DND-41 (cell line): ENCODE results near the gene PTPRN2.

ENCODE experiments used
- ATAC-seq: fragments of 200-7000 bp; cut with Tn5 transposase; 3 replicates; pipeline ENCODE4 v1.9.1; 2021; ENCODE audit warnings: low read depth; ENCODE audit not compliant: insufficient read depth
- DNase-seq: peaks from one replicate; pipeline ENCODE4 v3.0.0-alpha.2; 2020
- H2AFZ ChIP-seq: 2 replicates; pipeline ENCODE4 v1.6.0; 2012; ENCODE audit warnings: low read depth, low read length
- H3K27ac ChIP-seq: 2 replicates; pipeline ENCODE4 v1.5.1; 2012; ENCODE audit warnings: low read length, inconsistent platforms
- H3K27me3 ChIP-seq: fragments of 200-600 bp; sonication (generic); 2 replicates; pipeline ENCODE4 v1.6.0; 2012; ENCODE audit warnings: low read length, mild to moderate bottlenecking, inconsistent platforms; ENCODE audit not compliant: insufficient read depth, poor library complexity
- H3K36me3 ChIP-seq: 2 replicates; pipeline ENCODE4 v1.5.1; 2012; ENCODE audit warnings: low read length, inconsistent platforms; ENCODE audit not compliant: insufficient read depth
- H3K4me1 ChIP-seq: 2 replicates; pipeline ENCODE4 v1.5.1; 2012; ENCODE audit warnings: mild to moderate bottlenecking, low read length; ENCODE audit not compliant: insufficient read depth
- H3K4me2 ChIP-seq: 2 replicates; pipeline ENCODE4 v1.6.0; 2012; ENCODE audit warnings: mild to moderate bottlenecking, moderate library complexity, low read length, inconsistent platforms; ENCODE audit not compliant: insufficient read depth
- H3K4me3 ChIP-seq, 2 experiments: fragments of 200-600 bp in 1 of 2; shearing (Covaris generic) in 1 of 2; 2 replicates each; pipeline ENCODE4 v1.5.1; 2012 to 2016; ENCODE audit warnings: inconsistent platforms in 2 of 2, low read length in 2 of 2, mild to moderate bottlenecking in 2 of 2, low read depth in 1 of 2, moderate library complexity in 1 of 2
- H3K79me2 ChIP-seq: 2 replicates; pipeline ENCODE4 v1.6.0; 2012; ENCODE audit warnings: low read length, inconsistent platforms; ENCODE audit not compliant: insufficient read depth
- H3K9ac ChIP-seq: 2 replicates; pipeline ENCODE4 v1.6.0; 2012; ENCODE audit warnings: low read depth, mild to moderate bottlenecking, inconsistent platforms, low read length, moderate library complexity
- H3K9me3 ChIP-seq: 2 replicates; pipeline ENCODE4 v1.5.1; 2012; ENCODE audit warnings: low read length, moderate library complexity, mild to moderate bottlenecking, inconsistent platforms; ENCODE audit not compliant: insufficient read depth, severe bottlenecking
- H4K20me1 ChIP-seq: 2 replicates; pipeline ENCODE4 v1.6.0; 2012; ENCODE audit warnings: low read length; ENCODE audit not compliant: insufficient read depth
- EZH2 ChIP-seq: IDR thresholded peaks from 3 replicates; pipeline ENCODE4 v1.6.1; 2012; ENCODE audit warnings: borderline replicate concordance, low read depth, mild to moderate bottlenecking, moderate library complexity, low read length, inconsistent platforms; ENCODE audit not compliant: severe bottlenecking
- TF ChIP-seq, protein P1 (sequence below): IDR thresholded peaks from 2 replicates; pipeline ENCODE4 v1.5.1; 2012; ENCODE audit warnings: borderline replicate concordance, low read length, moderate library complexity, mild to moderate bottlenecking; ENCODE audit not compliant: poor library complexity, severe bottlenecking; ENCODE audit errors: extremely low read depth

Gene PTPRN2

DNA sequence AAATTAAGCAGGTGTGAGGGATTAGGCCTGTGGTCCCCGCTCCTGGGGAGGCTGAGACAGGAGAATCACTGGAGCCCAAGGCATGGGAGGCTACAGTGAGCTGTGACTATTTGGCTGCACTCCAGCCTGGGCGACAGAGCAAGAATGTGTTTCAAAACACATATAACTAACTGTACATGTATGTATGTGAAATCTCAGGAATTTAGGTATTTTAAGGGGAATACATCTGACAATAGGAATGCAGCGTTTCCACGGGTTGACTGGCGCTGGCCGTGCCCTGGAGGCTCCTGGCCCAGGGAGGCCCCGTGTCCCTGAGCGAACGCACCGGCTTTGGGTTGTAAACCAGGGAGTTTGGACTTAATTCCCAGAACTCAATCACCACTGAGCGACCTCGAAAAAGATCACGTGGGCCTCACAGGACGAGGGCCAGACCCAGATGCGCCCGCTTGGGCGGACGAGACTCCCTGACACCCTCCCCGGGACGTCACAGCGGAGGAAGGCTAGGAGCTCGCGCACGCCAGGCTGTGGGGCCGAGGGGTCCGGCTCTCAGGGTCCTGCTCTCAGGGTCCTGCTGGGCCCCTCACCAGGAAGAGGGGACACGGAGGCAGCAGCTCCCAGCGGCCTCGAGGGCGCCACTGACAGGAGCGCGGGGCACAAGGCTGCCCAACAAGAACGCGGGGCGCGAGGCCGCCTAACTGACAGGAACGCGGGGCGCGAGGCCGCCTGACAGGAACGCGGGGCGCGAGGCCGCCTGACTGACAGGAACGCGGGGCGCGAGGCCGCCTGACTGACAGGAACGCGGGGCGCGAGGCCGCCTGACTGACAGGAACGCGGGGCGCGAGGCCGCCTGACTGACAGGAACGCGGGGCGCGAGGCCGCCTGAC, 18.4 kb downstream of the PTPRN2 start:
- TF ChIP-seq, protein P1, sequence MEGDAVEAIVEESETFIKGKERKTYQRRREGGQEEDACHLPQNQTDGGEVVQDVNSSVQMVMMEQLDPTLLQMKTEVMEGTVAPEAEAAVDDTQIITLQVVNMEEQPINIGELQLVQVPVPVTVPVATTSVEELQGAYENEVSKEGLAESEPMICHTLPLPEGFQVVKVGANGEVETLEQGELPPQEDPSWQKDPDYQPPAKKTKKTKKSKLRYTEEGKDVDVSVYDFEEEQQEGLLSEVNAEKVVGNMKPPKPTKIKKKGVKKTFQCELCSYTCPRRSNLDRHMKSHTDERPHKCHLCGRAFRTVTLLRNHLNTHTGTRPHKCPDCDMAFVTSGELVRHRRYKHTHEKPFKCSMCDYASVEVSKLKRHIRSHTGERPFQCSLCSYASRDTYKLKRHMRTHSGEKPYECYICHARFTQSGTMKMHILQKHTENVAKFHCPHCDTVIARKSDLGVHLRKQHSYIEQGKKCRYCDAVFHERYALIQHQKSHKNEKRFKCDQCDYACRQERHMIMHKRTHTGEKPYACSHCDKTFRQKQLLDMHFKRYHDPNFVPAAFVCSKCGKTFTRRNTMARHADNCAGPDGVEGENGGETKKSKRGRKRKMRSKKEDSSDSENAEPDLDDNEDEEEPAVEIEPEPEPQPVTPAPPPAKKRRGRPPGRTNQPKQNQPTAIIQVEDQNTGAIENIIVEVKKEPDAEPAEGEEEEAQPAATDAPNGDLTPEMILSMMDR: no peak
- no peak for TF ChIP-seq EZH2

GRCh38 chr7:158567153-158567603, 20.4 kb downstream of the PTPRN2 start:
- Histone ChIP-seq H4K20me1 (no peaks in the 10 kb centered on the region), H3K4me2 (no peak overlapping the region), H3K9me3 (no peaks in the 10 kb centered on the region), H3K4me1 (no peaks in the 10 kb centered on the region), H3K79me2 (no peaks in the 10 kb centered on the region), H3K9ac (no peak overlapping the region), H3K4me3 (no peak overlapping the region), H2AFZ (no peak overlapping the region), H3K36me3 (no peaks in the 10 kb centered on the region), H3K27me3 (peaks cover 2% of the 10 kb centered on the region), H3K27ac (no peak overlapping the region)
- ATAC-seq (no peak), DNase-seq (no peak)
- TF ChIP-seq, protein P1: no peak
- no peak for TF ChIP-seq EZH2

More for the DNA sequence above, 18.4 kb downstream of the PTPRN2 start:
- Histone ChIP-seq H3K4me1 (no peaks in the 10 kb centered on the region), H3K27me3 (no peaks in the 10 kb centered on the region), H3K4me3 (no peak overlapping the region), H3K9ac (no peak overlapping the region), H2AFZ (no peak overlapping the region), H4K20me1 (no peaks in the 10 kb centered on the region), H3K9me3 (no peaks in the 10 kb centered on the region), H3K79me2 (no peaks in the 10 kb centered on the region), H3K27ac (no peak overlapping the region), H3K36me3 (no peaks in the 10 kb centered on the region), H3K4me2 (no peak overlapping the region)
- DNase-seq: no peak
- no peak for ATAC-seq

DNA sequence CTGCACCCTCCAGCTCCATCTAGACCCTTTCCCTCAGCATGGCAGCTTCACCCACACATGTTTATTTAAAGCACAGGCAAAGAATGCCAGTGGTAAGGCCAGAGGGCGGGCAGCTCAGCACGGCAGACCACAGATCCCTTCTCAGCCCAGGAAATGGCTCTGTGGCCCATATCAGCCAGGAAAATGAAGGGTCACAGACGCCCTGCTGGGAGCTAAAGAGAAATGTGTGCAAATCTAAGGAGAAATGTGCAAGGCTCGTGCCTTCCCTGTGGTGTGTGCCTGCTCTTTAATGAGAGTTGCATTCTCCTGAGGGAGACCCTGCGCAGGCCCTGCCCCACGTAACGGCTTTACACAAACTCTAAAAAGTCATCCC, 23.0 kb downstream of the PTPRN2 start:
- Histone ChIP-seq H3K36me3 (no peaks in the 10 kb centered on the region), H4K20me1 (no peaks in the 10 kb centered on the region), H3K79me2 (no peaks in the 10 kb centered on the region), H3K9me3 (no peaks in the 10 kb centered on the region), H3K27me3 (peaks cover 6% of the 10 kb centered on the region), H3K4me3 (no peak overlapping the region), H3K9ac (no peak overlapping the region), H3K4me2 (no peak overlapping the region), H3K4me1 (no peaks in the 10 kb centered on the region), H2AFZ (no peak overlapping the region), H3K27ac (no peak overlapping the region)
- ATAC-seq (no peak), DNase-seq (no peak)
- TF ChIP-seq, protein P1: no peak
- TF ChIP-seq EZH2: no peak
